ENCODE data around the gene ADAMTSL2. TPM values are rescaled to one million over a fixed set of nuclear protein-coding genes. Genes with fewer than 3 reads are reported as not detected.

ADAMTSL2 gene
- total RNA-seq, 1 donor from 2014 or later = 10.1 TPM

DNA sequence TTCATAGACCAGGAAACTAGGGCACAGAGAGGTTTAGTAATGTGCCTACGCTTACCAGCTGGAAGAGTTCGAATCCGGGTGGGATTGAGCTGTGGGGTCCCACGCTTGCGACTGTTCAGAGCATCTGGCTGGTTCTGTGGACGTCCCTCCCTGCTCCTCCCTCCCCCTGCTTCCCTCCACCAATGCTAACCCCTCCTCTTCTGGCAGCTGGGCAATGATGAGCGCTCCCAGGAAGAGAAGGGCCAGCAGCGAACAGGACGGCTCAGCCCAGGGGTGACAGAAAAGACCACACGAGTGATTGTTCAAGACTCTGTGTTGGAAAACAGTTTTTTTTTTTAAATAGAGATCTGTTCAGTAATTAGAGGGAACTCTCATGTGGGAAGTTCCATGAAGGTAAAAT lies 67.8 kb downstream of the ADAMTSL2 start:
- TF ChIP-seq, protein P1, sequence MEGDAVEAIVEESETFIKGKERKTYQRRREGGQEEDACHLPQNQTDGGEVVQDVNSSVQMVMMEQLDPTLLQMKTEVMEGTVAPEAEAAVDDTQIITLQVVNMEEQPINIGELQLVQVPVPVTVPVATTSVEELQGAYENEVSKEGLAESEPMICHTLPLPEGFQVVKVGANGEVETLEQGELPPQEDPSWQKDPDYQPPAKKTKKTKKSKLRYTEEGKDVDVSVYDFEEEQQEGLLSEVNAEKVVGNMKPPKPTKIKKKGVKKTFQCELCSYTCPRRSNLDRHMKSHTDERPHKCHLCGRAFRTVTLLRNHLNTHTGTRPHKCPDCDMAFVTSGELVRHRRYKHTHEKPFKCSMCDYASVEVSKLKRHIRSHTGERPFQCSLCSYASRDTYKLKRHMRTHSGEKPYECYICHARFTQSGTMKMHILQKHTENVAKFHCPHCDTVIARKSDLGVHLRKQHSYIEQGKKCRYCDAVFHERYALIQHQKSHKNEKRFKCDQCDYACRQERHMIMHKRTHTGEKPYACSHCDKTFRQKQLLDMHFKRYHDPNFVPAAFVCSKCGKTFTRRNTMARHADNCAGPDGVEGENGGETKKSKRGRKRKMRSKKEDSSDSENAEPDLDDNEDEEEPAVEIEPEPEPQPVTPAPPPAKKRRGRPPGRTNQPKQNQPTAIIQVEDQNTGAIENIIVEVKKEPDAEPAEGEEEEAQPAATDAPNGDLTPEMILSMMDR (IDR thresholded peaks at IDR 0.05) = no peak
- intact Hi-C loops (cut with DNase I) = no loop called here

DNA sequence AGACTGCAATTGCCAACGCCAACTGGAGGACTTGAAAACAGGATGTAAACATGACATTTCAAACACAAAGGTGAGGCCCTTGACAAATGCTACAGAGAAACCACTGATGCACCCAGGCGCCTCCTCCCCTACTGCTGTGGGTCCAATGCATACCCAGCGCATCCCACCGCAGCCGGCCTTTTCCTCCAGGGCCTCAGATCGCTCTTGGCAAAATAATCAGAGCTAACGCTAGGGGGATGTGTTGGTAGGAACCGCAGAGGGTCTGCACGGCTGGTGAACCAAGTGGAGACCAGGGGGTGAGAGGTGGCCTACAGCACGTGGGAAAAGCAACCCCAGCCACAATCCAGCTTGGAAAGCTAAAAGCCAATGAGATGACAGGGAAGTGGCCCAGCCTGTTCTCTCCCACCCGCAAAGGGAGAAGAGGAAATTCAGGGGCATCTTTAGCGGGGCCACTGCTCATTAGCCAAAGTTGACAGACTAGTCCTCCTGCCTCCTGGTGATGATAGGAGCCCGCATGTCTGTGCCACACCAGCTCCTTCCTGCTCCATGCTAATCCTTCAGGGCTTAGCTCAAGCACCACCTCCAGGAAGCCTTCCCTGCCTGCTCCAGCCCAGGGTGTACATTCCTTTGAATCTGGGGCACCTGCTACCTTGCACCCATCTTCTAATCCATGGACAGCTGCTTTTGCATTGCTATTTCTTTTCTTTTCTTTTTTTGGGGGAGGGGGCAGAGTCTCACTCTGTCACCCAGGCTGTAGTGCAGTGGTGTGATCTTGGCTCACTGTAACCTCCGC lies 68.8 kb downstream of the ADAMTSL2 start:
- no peak overlapping the region for H3K4me3 ChIP-seq
- H3K36me3 ChIP-seq = no peaks in the 10 kb centered on the region
- peak; percentile 18 for DNase-seq
- intact Hi-C loops (cut with DNase I) = no loop called here
- ATAC-seq = no peak
- TF ChIP-seq, protein P1 (IDR thresholded peaks at IDR 0.05) = no peak
- no peak overlapping the region for H3K27ac ChIP-seq
- no peaks in the 10 kb centered on the region for H3K9me3 ChIP-seq
- H3K4me1 ChIP-seq = no peaks in the 10 kb centered on the region
- peaks cover 44% of the 10 kb centered on the region for H3K27me3 ChIP-seq (ENCODE audit: low read depth)

More for the DNA sequence above, 67.8 kb downstream of the ADAMTSL2 start:
- Histone ChIP-seq H3K9me3 (peaks cover 9% of the 10 kb centered on the region), H3K27me3 (ENCODE audit: low read depth) (peaks cover 33% of the 10 kb centered on the region), H3K27ac (no peak overlapping the region), H3K36me3 (no peaks in the 10 kb centered on the region), H3K4me3 (no peak overlapping the region), H3K4me1 (no peaks in the 10 kb centered on the region)
- ATAC-seq (no peak), DNase-seq (peak; percentile 3)

DNA sequence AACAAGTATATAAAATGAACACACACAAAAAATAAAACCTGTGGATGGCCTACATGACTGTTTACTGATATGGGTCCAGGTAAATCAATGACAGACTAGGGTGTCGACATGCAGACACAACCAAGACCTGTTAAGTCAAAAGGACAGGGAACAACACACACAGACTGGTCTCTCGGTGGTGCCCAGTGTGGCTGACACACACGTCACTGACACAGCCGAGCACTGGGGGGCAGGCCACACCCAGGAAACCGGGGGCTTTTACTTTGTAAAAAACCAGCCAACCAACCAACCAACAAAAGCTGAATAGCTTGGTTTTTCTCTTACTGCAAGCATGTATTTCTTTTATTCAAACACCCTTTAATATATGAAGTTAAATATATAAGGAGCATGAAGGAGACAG lies 69.7 kb downstream of the ADAMTSL2 start:
- peaks cover 51% of the 10 kb centered on the region for H3K27me3 ChIP-seq (ENCODE audit: low read depth)
- intact Hi-C loops (cut with DNase I) = no loop called here
- no peaks in the 10 kb centered on the region for H3K4me1 ChIP-seq
- H3K36me3 ChIP-seq = no peaks in the 10 kb centered on the region
- ATAC-seq (no peak), DNase-seq (peak; percentile 32)
- H3K9me3 ChIP-seq = no peaks in the 10 kb centered on the region
- H3K4me3 ChIP-seq = no peak overlapping the region
- H3K27ac ChIP-seq = no peak overlapping the region
- TF ChIP-seq, protein P1 (IDR thresholded peaks at IDR 0.05) = no peak

DNA sequence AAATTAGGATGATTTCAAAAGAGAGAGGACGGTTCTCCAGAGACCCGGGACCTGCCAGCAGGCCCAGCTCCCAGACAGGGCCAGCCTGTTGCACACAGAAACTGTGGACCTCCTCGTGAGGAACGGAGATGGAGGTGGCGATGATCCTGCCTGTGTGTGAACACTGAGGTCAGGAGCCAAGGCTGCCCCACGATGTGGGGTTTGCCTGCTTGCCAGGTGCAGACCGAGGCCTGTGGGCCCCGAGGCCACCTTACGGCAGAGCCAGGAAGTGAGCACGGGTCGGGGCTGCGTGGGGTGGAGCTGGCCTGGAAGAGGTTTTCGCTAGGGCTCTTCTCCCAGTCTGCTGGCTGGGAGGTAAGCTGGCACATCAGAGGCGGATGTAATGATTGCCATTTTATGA lies 70.4 kb downstream of the ADAMTSL2 start:
- peak; percentile 40 for DNase-seq
- no peak overlapping the region for H3K4me3 ChIP-seq
- no peaks in the 10 kb centered on the region for H3K9me3 ChIP-seq
- TF ChIP-seq, protein P1 (IDR thresholded peaks at IDR 0.05) = no peak
- H3K36me3 ChIP-seq = no peaks in the 10 kb centered on the region
- peaks cover 58% of the 10 kb centered on the region for H3K27me3 ChIP-seq (ENCODE audit: low read depth)
- ATAC-seq = no peak
- intact Hi-C loops (cut with DNase I) = no loop called here
- H3K27ac ChIP-seq = no peak overlapping the region
- no peaks in the 10 kb centered on the region for H3K4me1 ChIP-seq

DNA sequence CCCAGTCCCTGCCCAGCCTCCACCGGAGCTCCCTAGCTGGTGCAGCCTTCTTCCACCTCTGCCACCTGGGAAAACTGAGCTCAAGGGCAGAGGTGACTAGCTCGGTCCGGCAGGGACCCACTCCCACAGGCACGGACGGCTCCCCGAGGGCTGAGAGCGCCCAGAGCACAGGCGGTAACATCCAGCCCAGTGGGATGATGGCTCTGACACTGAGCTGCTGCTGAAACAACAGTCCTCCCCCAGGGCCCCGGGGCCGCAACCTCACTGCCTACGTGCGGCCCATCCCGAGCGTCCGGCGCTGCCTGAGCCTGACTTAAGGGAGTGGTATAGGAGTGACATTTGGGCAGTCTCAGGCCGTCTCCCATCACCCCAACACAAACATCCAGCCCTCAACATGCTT lies 70.9 kb downstream of the ADAMTSL2 start:
- DNase-seq (peak; percentile 35), ATAC-seq (no peak)
- intact Hi-C loops (cut with DNase I) = no loop called here
- no peak overlapping the region for H3K4me3 ChIP-seq
- peaks cover 62% of the 10 kb centered on the region for H3K27me3 ChIP-seq (ENCODE audit: low read depth)
- TF ChIP-seq, protein P1 (IDR thresholded peaks at IDR 0.05) = no peak
- H3K36me3 ChIP-seq = no peaks in the 10 kb centered on the region
- H3K4me1 ChIP-seq = no peaks in the 10 kb centered on the region
- no peaks in the 10 kb centered on the region for H3K9me3 ChIP-seq
- H3K27ac ChIP-seq = no peak overlapping the region
